Prostate gland (tissue), 2 donors: Measurements from ENCODE around the gene RBBP9. TPM values are rescaled to one million over a fixed set of nuclear protein-coding genes. Genes with fewer than 3 reads are reported as not detected.

ENCODE experiments used
- DNase-seq: peaks from one replicate; pipeline ENCODE4 v3.0.0-alpha.2; 2019; ENCODE audit warnings: low spot score
- H3K27ac ChIP-seq, 2 donors: fragments of 200-600 bp; sonication (generic); 2 replicates each; pipeline ENCODE4 v1.5.1; 2017 to 2019
- H3K27me3 ChIP-seq: fragments of 200-600 bp; sonication (generic); replicated peaks from 2 replicates; pipeline ENCODE4 v1.5.1; 2019; ENCODE audit not compliant: insufficient read depth
- H3K36me3 ChIP-seq, 2 donors: fragments of 200-600 bp; sonication (generic); 1 replicate in 1 of 2; 2 replicates in 1 of 2; pipeline versions ENCODE4 v1.5.1 to v1.8.1; 2017 to 2019
- H3K4me1 ChIP-seq: fragments of 200-600 bp; sonication (generic); replicated peaks from 2 replicates; pipeline ENCODE4 v1.5.1; 2019
- H3K4me3 ChIP-seq, 2 donors: fragments of 200-600 bp; sonication (generic); 2 replicates each; pipeline ENCODE4 v1.5.1; 2017 to 2019
- H3K9me3 ChIP-seq: fragments of 200-600 bp; sonication (generic); 2 replicates; pipeline ENCODE4 v1.5.1; 2017
- POLR2A ChIP-seq: fragments of 450-650 bp; IDR thresholded peaks from one replicate; pipeline ENCODE4 v1.6.1; 2016; ENCODE audit warnings: antibody characterized with exemption, mild to moderate bottlenecking
- POLR2AphosphoS5 ChIP-seq: sonication (generic); formaldehyde crosslinking; IDR thresholded peaks from one replicate; pipeline ENCODE4 v1.6.1; 2017; ENCODE audit warnings: antibody characterized with exemption
- WGBS: methylation state at CpG from one replicate; pipeline ENCODE4 v1.1.5; 2018; 5-methylcytosine and 5-hydroxymethylcytosine counted together
- intact Hi-C: fragments of 100-400 bp; cut with DNase I; formaldehyde crosslinking; loops from one replicate; pipeline ENCODE4 v1.14.2; 2022
- total RNA-seq, 2 donors: library from RNA; depleted of rRNA; stranded (reverse); fragments of >200 nt; gene quantifications; one replicate each; pipeline ENCODE4 v1.1.0, GENCODE V29; 2016
- TF ChIP-seq, protein P1 (sequence below), 4 experiments: fragments of 200-600 bp in 2 of 4; fragments of 450-650 bp in 2 of 4; sonication (generic) in 2 of 4; IDR thresholded peaks; 1 replicate in 3 of 4; 2 replicates in 1 of 4; pipeline ENCODE4 v1.5.1; 2016 to 2019; ENCODE audit warnings: antibody characterized with exemption in 4 of 4, mild to moderate bottlenecking in 2 of 4, moderate library complexity in 2 of 4

The RBBP9 gene
- total RNA-seq, 2 donors from 2014 or later, result 14.4 to 21.3 TPM

DNA sequence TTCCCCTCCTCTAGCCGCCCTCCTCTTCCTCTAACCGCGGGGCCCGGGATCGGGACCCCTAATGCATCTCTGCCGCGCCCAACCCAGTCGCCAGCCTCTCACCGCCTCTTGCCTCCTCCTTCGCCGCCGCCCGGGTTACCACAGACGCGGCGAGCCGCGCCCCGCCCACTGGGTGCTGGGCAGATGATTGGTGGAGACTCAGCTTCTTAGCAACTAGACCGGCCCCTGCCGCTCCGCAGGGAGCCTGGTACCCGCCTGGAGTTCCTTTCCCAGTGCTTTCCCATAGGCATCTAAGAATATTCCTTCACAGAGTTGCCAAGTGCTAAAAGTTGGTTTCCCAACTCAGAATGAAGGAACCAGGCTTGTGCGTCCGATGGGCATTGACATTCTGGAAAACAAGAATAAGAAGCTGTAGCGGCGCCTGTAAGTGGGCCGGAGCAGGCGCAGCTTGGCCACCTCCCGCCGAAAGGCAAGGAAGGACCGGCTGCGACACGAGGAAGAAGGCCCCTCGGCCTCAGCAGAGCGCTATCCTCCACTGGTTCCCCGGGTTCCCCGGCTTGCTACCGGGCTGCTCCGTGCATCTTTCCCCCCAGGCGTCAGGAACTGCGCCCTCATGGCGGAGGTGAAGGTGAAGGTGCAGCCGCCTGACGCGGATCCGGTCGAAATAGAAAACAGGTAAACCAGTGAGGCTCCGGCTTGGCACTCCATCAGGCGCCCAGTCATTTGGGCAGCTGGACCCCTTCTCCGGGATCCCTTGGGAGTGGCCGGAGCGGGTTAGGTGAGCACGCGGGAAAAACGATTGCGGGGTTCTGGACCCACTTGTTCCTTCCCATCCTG lies 29.9 kb downstream of the RBBP9 start, which contains the start of the genes DZANK1 and POLR3F:
TSS of gene DZANK1 (minus strand) at position 137 of the 837 bp plus-strand sequence. CDS start 1,672 bp downstream, outside the sequence.
TSS of gene POLR3F (plus strand) at position 497 of the 837 bp plus-strand sequence. CDS start at position 614, 117 bp downstream.
- TF ChIP-seq POLR2A, result peak; percentile 15
- TF ChIP-seq, protein P1, sequence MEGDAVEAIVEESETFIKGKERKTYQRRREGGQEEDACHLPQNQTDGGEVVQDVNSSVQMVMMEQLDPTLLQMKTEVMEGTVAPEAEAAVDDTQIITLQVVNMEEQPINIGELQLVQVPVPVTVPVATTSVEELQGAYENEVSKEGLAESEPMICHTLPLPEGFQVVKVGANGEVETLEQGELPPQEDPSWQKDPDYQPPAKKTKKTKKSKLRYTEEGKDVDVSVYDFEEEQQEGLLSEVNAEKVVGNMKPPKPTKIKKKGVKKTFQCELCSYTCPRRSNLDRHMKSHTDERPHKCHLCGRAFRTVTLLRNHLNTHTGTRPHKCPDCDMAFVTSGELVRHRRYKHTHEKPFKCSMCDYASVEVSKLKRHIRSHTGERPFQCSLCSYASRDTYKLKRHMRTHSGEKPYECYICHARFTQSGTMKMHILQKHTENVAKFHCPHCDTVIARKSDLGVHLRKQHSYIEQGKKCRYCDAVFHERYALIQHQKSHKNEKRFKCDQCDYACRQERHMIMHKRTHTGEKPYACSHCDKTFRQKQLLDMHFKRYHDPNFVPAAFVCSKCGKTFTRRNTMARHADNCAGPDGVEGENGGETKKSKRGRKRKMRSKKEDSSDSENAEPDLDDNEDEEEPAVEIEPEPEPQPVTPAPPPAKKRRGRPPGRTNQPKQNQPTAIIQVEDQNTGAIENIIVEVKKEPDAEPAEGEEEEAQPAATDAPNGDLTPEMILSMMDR (IDR thresholded peaks at IDR 0.05), result no peak
- peak; percentile 90 for TF ChIP-seq POLR2AphosphoS5
- Histone ChIP-seq H3K4me1 (no peaks in the 10 kb centered on the region), H3K9me3 (no peaks in the 10 kb centered on the region), H3K36me3 (no peaks in the 10 kb centered on the region), H3K27me3 (no peaks in the 10 kb centered on the region), H3K27ac (peak within 1 kb of the TSS; percentile 72 to 84), H3K4me3 (peak within 1 kb of the TSS; percentile 59 to 80)
- peak; percentile 92 for DNase-seq
- under 1% methylated on average over 57 of the region's 57 CpGs for WGBS
- intact Hi-C loops, result loop anchor here (2.0 kb wide), 1 partner anchor 178 kb away; the partner anchor contains the start of gene ZNF133

DNA sequence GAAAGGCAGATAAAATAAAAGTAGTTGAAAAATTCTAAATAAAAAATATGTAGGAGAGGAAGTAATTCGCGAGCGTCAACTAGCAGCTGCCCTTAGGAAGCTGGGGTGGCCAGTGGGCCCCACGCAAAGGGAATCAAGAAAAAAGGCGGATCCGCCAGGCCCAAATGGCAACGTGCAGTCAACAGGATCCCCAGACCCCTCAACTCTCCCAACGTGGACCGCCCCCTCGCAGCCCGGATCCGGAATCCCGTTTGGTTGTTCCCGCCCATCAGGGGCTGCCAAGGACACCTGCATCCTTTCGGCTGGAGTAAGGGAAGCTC lies 30.5 kb downstream of the RBBP9 start:
- no peak for DNase-seq
- Histone ChIP-seq H3K27me3 (no peaks in the 10 kb centered on the region), H3K27ac (peak overlapping the region; percentile 72 to 84), H3K9me3 (no peaks in the 10 kb centered on the region), H3K4me3 (peak overlapping the region; percentile 59 to 80), H3K36me3 (no peaks in the 10 kb centered on the region), H3K4me1 (no peaks in the 10 kb centered on the region)
- TF ChIP-seq, protein P1 (IDR thresholded peaks at IDR 0.05), result no peak
- TF ChIP-seq POLR2AphosphoS5 (no peak), POLR2A (no peak)
- intact Hi-C loops, result loop anchor here (2.0 kb wide), 1 partner anchor 178 kb away; the partner anchor contains the start of gene ZNF133
- WGBS, result 1% methylated on average over 15 of the region's 15 CpGs

- WGBS, result 49% methylated on average over 6 of the region's 6 CpGs
- no peak for DNase-seq
Observed at GRCh38 chr20:18465536-18466200, 31.4 kb downstream of the RBBP9 start.

GRCh38 chr20:18456600-18456999 lies 40.4 kb downstream of the RBBP9 start:
- WGBS, result 87% methylated on average over 3 of the region's 3 CpGs
- DNase-seq, result no peak
- Histone ChIP-seq H3K36me3 (no peaks in the 10 kb centered on the region), H3K27me3 (no peaks in the 10 kb centered on the region), H3K4me1 (no peaks in the 10 kb centered on the region), H3K27ac (no peak overlapping the region), H3K4me3 (no peak overlapping the region), H3K9me3 (no peaks in the 10 kb centered on the region)
- no peak for TF ChIP-seq POLR2A
- TF ChIP-seq, protein P1 (IDR thresholded peaks at IDR 0.05), result no peak
- TF ChIP-seq POLR2AphosphoS5, result no peak
- intact Hi-C loops, result no loop called here

More at GRCh38 chr20:18465536-18466200, 31.4 kb downstream of the RBBP9 start:
- no peak for TF ChIP-seq POLR2A
- TF ChIP-seq POLR2AphosphoS5, result no peak
- TF ChIP-seq, protein P1 (IDR thresholded peaks at IDR 0.05), result no peak
- no peak overlapping the region for H3K4me3 ChIP-seq
- no peak overlapping the region for H3K27ac ChIP-seq
- intact Hi-C loops, result loop anchor here (2.0 kb wide), 1 partner anchor 177 kb away; the partner anchor contains the start of gene ZNF133
- H3K9me3 ChIP-seq, result no peaks in the 10 kb centered on the region
- no peaks in the 10 kb centered on the region for H3K4me1 ChIP-seq
- no peaks in the 10 kb centered on the region for H3K27me3 ChIP-seq
- no peaks in the 10 kb centered on the region for H3K36me3 ChIP-seq
